HG03139 (cell line): Measurements from ENCODE around the gene CNKSR1.

Experiments
- ATAC-seq: cut with Tn5 transposase; IDR thresholded peaks from one replicate; pipeline ENCODE4 v1.9.1; 2021; ENCODE audit not compliant: unreplicated experiment

Gene CNKSR1, protein sequence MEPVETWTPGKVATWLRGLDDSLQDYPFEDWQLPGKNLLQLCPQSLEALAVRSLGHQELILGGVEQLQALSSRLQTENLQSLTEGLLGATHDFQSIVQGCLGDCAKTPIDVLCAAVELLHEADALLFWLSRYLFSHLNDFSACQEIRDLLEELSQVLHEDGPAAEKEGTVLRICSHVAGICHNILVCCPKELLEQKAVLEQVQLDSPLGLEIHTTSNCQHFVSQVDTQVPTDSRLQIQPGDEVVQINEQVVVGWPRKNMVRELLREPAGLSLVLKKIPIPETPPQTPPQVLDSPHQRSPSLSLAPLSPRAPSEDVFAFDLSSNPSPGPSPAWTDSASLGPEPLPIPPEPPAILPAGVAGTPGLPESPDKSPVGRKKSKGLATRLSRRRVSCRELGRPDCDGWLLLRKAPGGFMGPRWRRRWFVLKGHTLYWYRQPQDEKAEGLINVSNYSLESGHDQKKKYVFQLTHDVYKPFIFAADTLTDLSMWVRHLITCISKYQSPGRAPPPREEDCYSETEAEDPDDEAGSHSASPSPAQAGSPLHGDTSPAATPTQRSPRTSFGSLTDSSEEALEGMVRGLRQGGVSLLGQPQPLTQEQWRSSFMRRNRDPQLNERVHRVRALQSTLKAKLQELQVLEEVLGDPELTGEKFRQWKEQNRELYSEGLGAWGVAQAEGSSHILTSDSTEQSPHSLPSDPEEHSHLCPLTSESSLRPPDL

DNA sequence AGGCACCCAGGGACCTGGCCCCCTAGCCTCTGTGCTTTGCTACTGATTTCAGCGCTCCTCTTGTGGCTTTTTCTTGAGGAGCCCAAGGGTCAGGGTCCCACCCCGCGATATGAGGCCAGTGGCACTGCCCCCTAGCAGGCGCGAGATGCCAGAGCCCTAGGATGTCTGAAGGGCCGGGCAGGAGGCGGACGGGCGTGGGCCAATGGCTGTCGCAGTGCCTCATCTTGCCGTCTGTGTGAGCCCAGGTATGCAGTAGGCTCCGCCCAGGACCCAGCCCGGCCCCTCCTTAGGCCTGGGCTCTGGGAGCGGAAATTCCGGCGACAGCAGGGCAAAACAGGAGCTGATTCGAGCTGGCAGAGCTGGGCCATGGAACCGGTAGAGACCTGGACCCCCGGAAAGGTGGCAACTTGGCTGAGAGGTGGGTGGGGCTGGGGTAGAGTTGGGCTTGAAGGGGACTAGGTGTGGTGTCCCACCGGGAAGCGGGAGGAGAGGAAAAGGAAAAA, at the start of gene CNKSR1:
CNKSR1 (plus strand) TSS at position 310 of the 503 bp plus-strand sequence; CDS start at position 367, 57 bp downstream.
- ATAC-seq = no peak

GRCh38 chr1:26129778-26130177, 47.5 kb upstream of the CNKSR1 start:
- no peak for ATAC-seq

- ATAC-seq = no peak
These were observed 46.6 kb upstream of the CNKSR1 start for GRCh38 chr1:26130695-26131094.

DNA sequence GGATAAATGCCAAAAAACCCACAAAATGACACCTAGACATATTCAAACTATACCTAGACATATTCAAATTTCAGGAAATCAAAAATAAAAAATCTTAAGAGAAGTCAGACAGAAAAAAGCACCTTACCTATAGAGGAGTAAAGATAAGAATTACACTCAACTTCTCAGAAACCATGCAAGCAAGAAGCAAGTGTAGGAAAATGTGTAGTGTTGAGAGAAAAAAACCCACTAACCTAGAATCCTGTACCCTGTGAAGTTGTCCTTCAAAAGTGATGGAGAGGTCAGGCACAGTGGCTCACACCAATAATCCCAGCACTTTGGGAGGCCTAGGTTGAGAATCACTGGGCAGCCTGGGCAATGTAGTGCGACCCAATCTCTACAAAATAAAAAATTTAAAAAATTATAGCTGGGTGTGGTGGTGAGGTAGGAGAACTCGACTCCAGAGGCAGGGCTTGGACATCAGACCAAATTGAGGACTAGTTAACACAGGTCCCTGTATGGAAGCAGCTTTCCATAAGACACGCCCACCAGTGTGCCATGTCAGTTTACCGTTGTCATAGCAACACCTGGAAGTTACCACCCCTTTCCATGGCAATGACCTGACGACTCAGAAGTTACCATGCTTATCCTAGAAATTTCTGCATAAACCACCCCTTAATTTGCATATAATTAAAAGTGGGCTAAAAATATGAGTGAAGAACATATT, 45.0 kb upstream of the CNKSR1 start:
- no peak for ATAC-seq

DNA sequence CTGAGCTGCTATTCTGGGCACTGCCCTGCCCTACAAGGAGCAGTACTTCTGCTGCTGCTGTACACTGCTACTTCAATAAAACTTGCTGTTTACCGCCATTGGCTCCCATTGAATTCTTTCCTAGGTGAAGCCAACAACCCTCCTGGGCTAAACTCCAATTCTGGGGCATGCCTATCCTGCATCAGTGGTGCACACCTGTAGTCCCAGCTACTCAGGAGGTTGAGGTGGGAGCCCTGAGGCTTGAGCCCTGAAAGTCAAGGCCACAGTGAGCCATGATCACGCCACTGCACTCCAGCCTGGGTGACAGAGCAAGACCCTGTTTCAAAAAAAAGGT, 44.5 kb upstream of the CNKSR1 start:
- ATAC-seq = no peak

- ATAC-seq = no peak
These were observed 42.8 kb upstream of the CNKSR1 start for GRCh38 chr1:26134466-26134865.

- no peak for ATAC-seq
These were observed 38.2 kb upstream of the CNKSR1 start for GRCh38 chr1:26138974-26139558.

- ATAC-seq = no peak
These were observed 35.1 kb upstream of the CNKSR1 start for GRCh38 chr1:26142159-26142558.

DNA sequence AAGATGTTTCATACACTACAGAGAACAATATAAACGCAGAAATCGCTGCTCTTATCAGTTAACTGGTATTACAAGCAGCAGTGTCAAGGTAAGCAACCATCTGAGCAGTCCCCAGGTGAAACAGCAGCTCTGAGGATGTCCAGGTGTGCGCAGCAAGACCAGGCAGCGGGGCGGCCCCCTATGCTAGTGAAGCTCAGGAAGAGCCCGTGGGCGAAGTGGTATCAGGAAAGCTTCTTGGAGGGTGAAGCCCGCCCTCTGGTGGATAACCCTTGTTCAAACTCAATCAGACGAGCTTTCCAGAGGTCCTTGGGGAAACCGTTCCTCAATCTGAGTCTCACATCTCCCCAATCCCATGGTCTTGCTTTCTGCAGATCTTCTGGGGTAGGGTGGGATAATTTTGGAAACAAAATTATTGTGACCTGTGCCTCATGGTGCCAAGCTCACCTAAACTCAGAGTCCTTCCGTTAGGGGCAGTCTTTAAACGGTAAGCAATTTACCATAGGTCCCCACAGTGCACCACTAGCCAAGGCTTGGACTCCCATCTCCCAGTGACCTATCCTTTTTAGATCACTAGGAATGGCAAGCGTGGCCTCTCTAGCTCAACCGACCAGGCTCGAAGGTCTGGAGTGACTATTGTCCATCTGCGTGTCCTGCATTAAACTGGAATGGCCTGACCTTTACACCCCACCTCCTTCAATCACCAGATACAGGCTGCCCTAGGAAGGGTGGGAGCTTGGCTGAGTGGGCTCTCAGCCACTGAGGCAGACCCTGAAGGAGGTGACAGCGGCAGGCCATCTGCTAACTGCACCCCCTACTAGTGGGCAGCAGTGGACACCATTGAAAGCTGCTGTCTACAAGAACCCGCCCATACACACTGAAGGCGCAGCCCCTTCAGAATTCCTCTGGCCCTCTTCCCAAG, 32.0 kb upstream of the CNKSR1 start:
- no peak for ATAC-seq

GRCh38 chr1:26145960-26146294, 31.4 kb upstream of the CNKSR1 start:
- no peak for ATAC-seq

GRCh38 chr1:26148887-26149286, 28.4 kb upstream of the CNKSR1 start:
- ATAC-seq = no peak

GRCh38 chr1:26153966-26154532, 23.2 kb upstream of the CNKSR1 start:
- ATAC-seq = no peak

DNA sequence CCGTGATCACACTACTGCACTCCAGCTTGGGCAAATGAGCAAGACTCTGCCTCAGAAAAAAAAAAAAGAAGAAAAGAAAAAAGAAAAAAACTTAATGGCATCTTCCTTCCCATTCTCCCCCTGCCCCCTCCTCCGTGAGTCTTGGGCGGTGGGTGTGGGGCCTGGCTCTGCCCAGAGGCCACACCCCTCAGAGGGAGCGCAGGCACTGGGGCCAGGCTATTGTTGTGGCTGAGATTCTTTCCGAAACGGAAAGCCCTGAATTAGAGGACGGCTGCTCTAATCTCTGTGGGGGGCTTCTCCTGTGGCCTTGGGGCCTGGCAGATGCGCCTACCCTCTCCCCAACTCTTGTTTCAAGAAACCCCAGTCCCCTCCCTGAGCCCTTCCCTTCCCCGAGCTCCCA, 22.5 kb upstream of the CNKSR1 start:
- no peak for ATAC-seq

DNA sequence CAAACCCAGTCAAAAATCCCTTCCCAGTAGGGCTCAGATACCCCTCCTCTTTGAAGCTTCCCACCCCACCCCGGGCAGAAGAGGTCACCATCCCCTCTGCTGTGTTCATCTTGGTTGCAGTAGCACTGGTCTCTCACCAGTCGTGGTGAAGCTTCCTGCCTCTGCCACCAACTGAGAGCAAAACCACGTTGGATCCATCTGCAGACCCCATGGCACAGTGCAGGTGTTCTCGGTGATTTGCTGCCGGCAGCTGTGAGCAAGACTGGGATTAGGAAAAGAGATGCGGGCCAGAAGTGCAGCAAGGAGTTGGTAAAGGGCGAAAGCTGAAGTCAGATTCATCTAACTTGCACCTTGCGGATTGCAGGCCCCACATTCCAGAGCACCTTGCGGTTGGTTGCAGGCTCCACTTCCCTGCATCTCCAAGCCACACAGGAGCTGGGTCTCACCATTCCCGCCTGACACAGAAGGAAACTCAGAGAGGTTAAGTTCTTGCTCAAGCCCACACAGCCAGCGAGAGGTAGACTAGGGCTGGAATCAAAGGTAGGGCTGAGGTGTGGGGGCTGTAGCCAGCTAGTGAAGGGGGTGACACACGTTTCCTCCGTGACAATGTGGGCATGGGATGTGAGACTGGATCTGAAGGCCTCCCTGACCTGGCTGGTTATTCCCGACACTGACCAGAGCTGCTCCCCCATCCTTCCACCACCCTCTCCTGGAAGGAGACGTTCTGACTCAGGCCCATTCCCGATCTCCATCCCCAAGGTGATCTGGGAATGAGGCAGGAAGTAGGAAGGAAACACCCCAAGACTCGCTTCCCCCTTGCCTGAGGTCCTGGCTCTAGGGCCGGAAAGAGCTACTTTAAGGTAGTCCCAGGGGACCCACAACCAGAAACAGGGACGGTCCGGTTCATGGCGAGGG, 21.7 kb upstream of the CNKSR1 start:
- ATAC-seq = no peak

DNA sequence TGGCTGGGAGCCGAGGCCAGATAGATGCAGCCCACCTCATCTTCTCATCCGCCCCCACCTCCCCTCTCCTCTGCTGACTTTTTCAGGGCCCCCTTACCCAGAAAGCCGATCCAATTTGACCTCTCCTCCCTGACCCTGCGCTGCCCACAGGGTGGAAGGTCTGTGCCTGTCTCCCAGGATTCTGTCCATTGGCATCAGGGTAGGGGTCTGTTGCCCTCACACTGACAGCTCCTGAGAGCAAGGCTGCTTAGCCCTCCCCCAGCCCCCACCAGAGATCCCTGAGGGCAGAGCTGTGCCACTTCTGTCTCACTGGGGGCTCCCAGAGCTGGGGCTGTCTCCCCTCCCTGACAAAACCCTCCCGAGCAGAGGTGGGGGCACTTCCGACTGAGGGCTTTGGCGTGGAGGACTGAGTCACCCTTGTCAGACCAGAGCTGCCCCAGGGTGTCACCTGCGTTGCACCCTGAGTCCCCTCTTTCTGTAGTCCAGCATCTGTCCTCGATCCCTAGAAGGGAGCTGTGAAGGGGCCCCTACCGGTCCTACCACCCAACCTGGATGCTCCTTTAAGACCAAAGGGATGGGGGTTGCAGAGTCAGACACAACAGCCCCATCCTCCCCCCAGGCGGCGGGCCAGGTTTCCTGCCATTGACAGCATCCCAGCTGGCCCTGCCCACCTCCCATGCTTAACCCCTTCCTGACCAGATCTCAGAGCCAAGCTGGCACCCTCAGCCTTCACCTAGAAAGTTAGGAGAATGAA, 20.8 kb upstream of the CNKSR1 start:
- no peak for ATAC-seq

DNA sequence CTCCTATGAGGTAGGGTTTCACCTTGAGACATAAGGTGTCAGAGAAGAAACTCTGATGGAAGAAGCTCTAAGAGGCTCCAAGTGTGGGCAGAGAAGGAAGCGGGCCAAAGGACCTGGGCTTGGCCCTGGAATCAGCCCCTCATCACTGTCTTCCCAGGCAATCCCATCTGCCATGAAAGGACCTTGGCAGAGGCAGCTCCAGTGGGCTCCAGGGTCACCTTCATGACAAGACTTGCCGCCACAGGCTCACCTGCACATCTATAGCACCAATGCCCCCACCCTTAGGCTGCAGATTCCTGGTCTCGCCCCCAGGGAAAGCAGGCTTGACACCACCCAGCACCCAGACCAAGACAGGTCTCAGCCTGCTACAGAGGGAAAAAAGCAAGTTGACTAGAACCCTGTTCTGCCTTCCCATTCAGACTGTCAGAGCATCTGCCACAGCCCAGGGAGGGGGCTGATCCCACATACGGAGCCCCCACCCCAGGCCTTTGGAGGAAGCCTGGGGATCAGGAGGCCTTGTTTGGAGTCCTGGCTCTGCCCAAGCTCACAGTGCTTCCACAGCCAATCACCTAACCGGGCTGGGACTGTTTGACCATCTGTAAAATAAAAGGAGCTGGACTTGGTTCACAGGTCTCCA, 18.9 kb upstream of the CNKSR1 start:
- ATAC-seq = no peak

- ATAC-seq = no peak
These were observed 18.2 kb upstream of the CNKSR1 start, which contains the start of gene FAM110D for GRCh38 chr1:26158908-26159742. FAM110D (plus strand) TSS chr1:26159079; CDS start chr1:26161292, 2,213 bp downstream.
